ENCODE results near the gene MINAR1. TPM values are rescaled to one million over a fixed set of nuclear protein-coding genes. Genes with fewer than 3 reads are reported as not detected.

Gene MINAR1
- total RNA-seq, 1 donor from 2014 or later: 0.05 TPM

DNA sequence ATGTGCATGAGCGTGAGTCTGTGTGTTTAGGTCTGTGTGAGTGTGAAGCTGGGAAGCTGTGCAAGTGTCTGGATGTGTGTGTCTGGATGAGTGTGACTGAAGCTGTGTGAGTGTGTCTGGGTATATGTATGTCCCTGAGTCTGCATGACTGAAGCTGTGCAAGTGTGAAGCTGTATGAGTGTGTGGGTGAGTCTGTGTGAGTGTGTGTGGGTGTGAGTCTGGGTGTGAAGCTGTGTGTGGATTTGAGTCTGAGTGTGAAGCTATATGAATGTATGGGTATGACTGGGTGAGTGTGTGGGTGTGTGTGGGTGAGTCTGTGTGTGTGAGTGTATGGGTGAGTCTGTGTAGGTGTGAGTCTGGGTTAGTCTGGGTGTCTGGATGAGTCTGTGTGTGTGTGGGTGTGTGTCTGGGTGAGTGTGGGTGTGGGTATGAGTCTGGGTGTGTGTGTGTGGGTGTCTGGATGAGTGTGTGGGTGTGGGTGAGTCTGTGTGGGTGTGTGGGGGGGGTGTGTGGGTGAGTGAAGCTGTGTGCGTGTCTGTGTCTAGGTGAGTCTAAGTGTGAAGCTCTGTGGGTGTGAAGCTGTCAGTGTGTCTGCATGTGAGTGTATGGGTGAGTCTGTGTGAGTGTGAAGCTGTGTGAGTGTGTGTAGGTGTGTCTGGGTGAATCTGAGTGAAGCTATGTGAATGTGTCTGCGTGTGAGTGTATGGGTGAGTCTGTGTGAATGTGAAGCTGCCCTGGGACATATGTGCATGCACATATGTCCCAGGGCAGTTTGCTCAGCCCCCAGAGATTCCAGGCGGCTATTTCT lies 20.3 kb downstream of the MINAR1 start:
- peaks cover 84% of the 10 kb centered on the region for H3K27me3 ChIP-seq (ENCODE audit: low read depth)
- TF ChIP-seq CTCF (IDR thresholded peaks at IDR 0.05; ENCODE audit: borderline replicate concordance): no peak

GRCh38 chr15:79453446-79453845 lies 21.3 kb downstream of the MINAR1 start:
- H3K9me3 ChIP-seq (replicated peaks): no peaks in the 10 kb centered on the region
- TF ChIP-seq CTCF (IDR thresholded peaks at IDR 0.05; ENCODE audit: borderline replicate concordance): no peak
- intact Hi-C loops (cut with micrococcal nuclease): no loop called here
- no peak overlapping the region for H3K4me3 ChIP-seq
- H3K27me3 ChIP-seq (ENCODE audit: low read depth): peaks cover 81% of the 10 kb centered on the region
- no peaks in the 10 kb centered on the region for H3K36me3 ChIP-seq
- H3K27ac ChIP-seq (replicated peaks): no peak overlapping the region
- no peaks in the 10 kb centered on the region for H3K4me1 ChIP-seq
- DNase-seq: no peak

More for the DNA sequence above, 20.3 kb downstream of the MINAR1 start:
- no peak overlapping the region for H3K27ac ChIP-seq (replicated peaks)
- H3K36me3 ChIP-seq: no peaks in the 10 kb centered on the region
- H3K4me3 ChIP-seq: no peak overlapping the region
- no peak for DNase-seq
- intact Hi-C loops (cut with micrococcal nuclease): no loop called here
- no peaks in the 10 kb centered on the region for H3K4me1 ChIP-seq
- H3K9me3 ChIP-seq (replicated peaks): peaks cover 2% of the 10 kb centered on the region

DNA sequence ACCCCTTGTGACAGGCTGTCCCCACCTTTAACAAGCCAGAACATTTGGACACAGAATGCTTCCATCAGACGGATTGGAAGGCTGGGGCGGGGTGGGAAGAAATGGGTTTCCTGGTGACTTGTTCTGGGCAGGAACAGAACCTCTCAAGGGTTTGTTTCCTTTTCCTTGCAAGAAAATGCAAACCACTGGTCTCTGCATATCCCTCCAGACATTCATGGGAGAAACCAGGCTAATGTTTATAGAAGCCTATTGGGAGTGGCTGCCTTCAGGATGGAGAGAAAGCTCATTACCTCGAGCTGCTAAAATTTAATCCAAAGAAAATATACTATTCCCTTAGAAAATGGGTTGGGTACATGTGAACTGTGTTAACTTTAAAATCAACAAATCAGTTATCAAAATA lies 21.9 kb downstream of the MINAR1 start:
- H3K27ac ChIP-seq (replicated peaks): no peak overlapping the region
- no peak for TF ChIP-seq CTCF (IDR thresholded peaks at IDR 0.05; ENCODE audit: borderline replicate concordance)
- H3K4me3 ChIP-seq: no peak overlapping the region
- H3K4me1 ChIP-seq: no peaks in the 10 kb centered on the region
- H3K36me3 ChIP-seq: no peaks in the 10 kb centered on the region
- peaks cover 75% of the 10 kb centered on the region for H3K27me3 ChIP-seq (ENCODE audit: low read depth)
- DNase-seq: no peak
- intact Hi-C loops (cut with micrococcal nuclease): no loop called here
- no peaks in the 10 kb centered on the region for H3K9me3 ChIP-seq (replicated peaks)

DNA sequence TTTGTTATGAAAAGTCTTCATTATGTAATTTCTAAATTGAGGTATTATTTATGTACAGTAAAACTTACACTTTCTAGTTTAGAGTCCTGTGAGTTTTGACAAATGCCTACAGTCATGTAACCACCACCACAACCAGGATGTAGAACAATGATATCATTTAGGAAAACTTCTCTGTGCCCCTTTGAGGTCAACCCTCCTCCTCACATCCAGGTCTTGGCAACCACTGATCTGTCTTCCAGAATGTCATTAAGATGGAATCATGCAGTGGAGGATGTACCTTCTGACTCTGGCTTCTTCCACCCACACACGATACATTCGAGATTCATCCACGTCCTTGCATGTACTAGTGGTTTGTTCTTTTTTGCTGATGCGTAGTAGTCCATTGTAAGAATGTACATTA lies 23.2 kb downstream of the MINAR1 start:
- no peak overlapping the region for H3K27ac ChIP-seq (replicated peaks)
- intact Hi-C loops (cut with micrococcal nuclease): no loop called here
- H3K4me1 ChIP-seq: no peaks in the 10 kb centered on the region
- peaks cover 62% of the 10 kb centered on the region for H3K27me3 ChIP-seq (ENCODE audit: low read depth)
- DNase-seq: no peak
- no peak overlapping the region for H3K4me3 ChIP-seq
- no peaks in the 10 kb centered on the region for H3K9me3 ChIP-seq (replicated peaks)
- no peaks in the 10 kb centered on the region for H3K36me3 ChIP-seq
- no peak for TF ChIP-seq CTCF (IDR thresholded peaks at IDR 0.05; ENCODE audit: borderline replicate concordance)

- H3K4me3 ChIP-seq: no peak overlapping the region
- TF ChIP-seq CTCF (IDR thresholded peaks at IDR 0.05; ENCODE audit: borderline replicate concordance): no peak
- intact Hi-C loops (cut with micrococcal nuclease): no loop called here
These were observed 23.8 kb downstream of the MINAR1 start for GRCh38 chr15:79455943-79456342.

More at GRCh38 chr15:79455943-79456342, 23.8 kb downstream of the MINAR1 start:
- Histone ChIP-seq H3K36me3 (no peaks in the 10 kb centered on the region), H3K4me1 (no peaks in the 10 kb centered on the region), H3K27me3 (ENCODE audit: low read depth) (peaks cover 56% of the 10 kb centered on the region), H3K27ac (replicated peaks) (no peak overlapping the region), H3K9me3 (replicated peaks) (no peaks in the 10 kb centered on the region)
- DNase-seq: no peak

All from left ventricle myocardium inferior (tissue), 1 donor.